H1 (cell line): Measurements from ENCODE around the gene LDLRAD3. TPM values are rescaled to one million over a fixed set of nuclear protein-coding genes. Genes with fewer than 3 reads are reported as not detected.

Experiments used
- ATF3 ChIP-seq: IDR thresholded peaks from 2 replicates; pipeline ENCODE4 v1.6.1; 2011; ENCODE audit warnings: low read depth, mild to moderate bottlenecking, low read length; ENCODE audit not compliant: insufficient read depth
- NANOG ChIP-seq: IDR thresholded peaks from 2 replicates; pipeline ENCODE4 v1.6.1; 2011; ENCODE audit warnings: low read length, low read depth, mild to moderate bottlenecking, inconsistent platforms; ENCODE audit not compliant: insufficient read depth, poor library complexity, severe bottlenecking
- NRF1 ChIP-seq: IDR thresholded peaks from 2 replicates; pipeline ENCODE4 v1.6.1; 2011; ENCODE audit warnings: mild to moderate bottlenecking, low read depth, low read length, improper control_type of control experiment
- POU5F1 ChIP-seq: IDR thresholded peaks from 2 replicates; pipeline ENCODE4 v1.6.1; 2011; ENCODE audit warnings: low read depth, mild to moderate bottlenecking, low read length, moderate library complexity
- RFX5 ChIP-seq: IDR thresholded peaks from 2 replicates; pipeline ENCODE4 v1.6.1; 2011; ENCODE audit warnings: low read depth, low read length, improper control_type of control experiment, borderline replicate concordance
- polyA plus RNA-seq, 7 experiments: library from polyadenylated mRNA; depleted of rRNA in 3 of 7; stranded (reverse) in 5 of 7; unstranded in 2 of 7; fragments of >200 nt in 5 of 7; fragments of 200-250 nt in 2 of 7; gene quantifications; 1 replicate in 5 of 7; 2 replicates in 1 of 7; 4 replicates in 1 of 7; pipeline versions ENCODE4 v1.2.1 to v1.2.3, GENCODE V29; 2011 to 2013; ENCODE audit warnings: missing spikeins in 2 of 7, mixed read lengths in 2 of 7
- total RNA-seq: library from RNA; stranded (reverse); fragmentation: NEBNext Ultra II Directional; extraction: Animal tissue kit (Norgen Biotek cat#: 25700); gene quantifications from 2 replicates; pipeline ENCODE4 v1.2.1, GENCODE V29; 2021

Gene LDLRAD3
- total and polyA plus RNA-seq, 2 of the 8 experiments (the other 6 are each of a cell fraction or from before 2014, with no cell fraction given) = 18.6 to 22.8 TPM

- TF ChIP-seq RFX5 = no peak
- TF ChIP-seq NRF1 = no peak
- no peak for TF ChIP-seq POU5F1
- no peak for TF ChIP-seq NANOG
- no peak for TF ChIP-seq ATF3
Measured at GRCh38 chr11:36148701-36149100, 204.8 kb downstream of the LDLRAD3 start (continued).
